Activated CD8-positive, alpha-beta memory T cell treated with anti-CD3 and anti-CD28 coated beads, Interleukin-2, amount 50 U/mL, for 4 hours (primary cell): ENCODE data around the gene ARMH3.
A peak's percentile ranks its signal among the peaks of the same experiment; 100 is the strongest.

Experiments used
- DNase-seq: peaks from one replicate; pipeline ENCODE4 v3.0.0-alpha.2; 2020

ARMH3 gene

DNA sequence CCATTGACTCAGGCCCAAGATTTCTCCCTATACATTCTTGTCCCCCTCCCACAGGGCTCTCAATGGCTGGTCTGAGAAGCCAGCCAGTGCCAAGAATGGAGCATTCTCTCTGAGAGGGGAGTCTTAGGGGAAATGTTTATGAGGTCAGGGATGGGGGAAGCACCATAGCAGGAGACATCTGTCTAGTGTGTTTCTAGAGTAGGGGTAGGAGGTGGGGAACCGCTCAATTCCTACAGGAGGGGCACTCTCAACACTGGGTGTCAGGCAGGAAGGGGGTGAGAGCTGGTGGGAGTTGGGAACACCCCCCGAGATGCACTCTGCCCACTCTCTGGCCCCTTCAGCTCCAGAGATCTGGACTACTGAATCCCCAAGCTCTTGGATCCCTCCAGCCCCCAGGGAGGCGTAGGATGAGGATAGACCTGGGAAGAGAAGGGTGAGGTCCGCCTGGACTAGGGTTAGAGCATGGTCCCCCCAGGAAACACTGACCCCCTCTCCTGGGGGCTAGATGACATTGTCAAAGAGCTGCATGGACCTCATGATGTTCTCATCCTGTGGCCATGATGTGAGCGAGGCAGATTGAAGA, 229.0 kb downstream of the ARMH3 start:
- DNase-seq, result no peak

DNA sequence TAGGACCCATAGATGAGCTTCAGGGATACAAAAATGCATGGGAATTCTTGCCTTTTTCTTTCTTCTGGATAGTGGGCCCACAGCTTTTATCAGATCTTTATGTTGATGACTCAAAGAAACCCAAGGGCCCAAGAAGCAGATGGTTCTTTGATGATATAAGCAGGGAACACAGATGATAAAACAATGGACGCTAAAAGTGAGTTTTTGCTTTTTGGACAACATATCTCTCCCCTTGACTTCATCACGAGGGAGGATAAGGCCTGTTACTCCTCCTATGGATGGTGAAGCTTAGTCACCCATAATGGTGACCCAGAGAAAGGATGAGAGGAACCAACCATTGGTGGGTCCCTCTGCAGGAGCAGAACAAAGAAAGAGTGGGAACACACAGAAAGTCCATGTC, 231.2 kb downstream of the ARMH3 start:
- DNase-seq, result no peak

DNA sequence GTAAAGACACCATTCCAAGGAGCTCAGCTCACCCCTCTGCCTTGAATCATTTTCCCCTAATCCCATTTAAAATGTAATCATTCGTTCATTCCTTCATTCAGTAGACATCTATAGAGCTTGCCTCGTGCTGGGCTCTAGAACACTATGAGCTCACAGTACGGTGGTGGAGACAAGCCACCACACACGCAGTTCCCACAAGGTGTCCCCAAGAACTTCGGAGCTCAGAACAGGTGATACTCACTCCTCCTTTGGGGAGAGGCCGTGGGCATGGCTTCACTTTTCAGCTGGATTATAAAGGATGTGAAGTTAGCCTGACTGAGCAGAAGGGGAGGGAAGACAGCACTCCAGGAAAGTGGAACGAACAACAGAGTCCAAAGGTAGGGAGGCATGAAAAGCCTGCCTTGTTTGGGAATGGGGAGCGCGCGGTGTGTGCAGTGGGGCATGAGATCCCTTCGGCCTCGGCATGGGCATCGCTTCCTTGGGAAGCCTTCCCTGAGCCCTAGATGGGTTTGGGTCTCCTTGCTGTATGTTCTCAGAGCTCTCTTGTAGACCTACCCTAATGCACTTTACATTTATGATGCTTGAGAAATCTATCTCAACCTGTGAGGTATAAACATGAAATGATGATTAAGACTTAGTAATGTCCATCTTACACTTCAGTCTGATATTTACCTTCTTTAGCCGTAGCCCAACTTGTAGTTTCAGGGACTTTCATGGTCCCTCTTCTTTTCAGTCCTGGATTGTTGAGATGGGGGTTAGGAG, 236.9 kb downstream of the ARMH3 start:
- DNase-seq, result no peak

DNA sequence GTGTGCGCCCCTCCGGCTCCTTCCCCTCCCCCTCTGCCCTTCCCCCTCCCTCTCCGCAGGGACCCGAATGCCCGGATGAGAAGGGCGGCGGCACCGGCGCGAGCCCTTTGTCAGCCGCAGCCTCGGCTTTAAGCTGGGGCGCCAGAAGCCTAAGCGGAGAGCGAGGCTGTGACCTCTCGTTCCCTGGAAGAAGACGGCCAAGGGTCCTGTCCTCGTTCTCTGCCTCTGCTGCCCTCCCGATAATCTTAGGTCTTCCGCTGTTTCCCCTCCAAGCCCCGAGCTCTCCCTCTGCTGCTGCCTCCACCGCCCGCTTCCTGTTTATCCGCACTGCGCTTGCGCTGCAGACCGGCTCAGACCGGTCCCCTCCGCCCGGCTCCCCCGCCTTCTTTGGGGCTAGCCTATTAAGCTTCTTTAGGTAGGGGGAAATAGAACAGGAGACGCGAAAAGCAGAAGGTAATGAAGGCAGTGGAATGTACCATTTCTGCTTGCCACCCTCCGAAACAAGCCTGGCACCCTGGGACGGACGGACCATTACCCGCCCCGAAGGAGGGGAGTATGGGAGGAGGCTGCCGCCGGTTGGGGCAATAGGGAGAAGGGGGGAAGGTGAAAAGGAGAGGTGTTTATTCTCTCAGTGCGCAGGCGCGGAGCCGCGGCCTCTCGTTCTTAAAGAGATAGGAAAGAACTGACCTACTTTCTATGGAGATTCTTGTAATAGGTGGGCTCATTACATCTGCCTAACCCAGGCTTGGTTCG, 237.7 kb downstream of the ARMH3 start, which contains the start of gene OGA:
Gene OGA (minus strand): TSS at position 326 of the 753 bp plus-strand sequence. CDS start 422 bp downstream, outside the sequence.
- DNase-seq, result peak; percentile 94

DNA sequence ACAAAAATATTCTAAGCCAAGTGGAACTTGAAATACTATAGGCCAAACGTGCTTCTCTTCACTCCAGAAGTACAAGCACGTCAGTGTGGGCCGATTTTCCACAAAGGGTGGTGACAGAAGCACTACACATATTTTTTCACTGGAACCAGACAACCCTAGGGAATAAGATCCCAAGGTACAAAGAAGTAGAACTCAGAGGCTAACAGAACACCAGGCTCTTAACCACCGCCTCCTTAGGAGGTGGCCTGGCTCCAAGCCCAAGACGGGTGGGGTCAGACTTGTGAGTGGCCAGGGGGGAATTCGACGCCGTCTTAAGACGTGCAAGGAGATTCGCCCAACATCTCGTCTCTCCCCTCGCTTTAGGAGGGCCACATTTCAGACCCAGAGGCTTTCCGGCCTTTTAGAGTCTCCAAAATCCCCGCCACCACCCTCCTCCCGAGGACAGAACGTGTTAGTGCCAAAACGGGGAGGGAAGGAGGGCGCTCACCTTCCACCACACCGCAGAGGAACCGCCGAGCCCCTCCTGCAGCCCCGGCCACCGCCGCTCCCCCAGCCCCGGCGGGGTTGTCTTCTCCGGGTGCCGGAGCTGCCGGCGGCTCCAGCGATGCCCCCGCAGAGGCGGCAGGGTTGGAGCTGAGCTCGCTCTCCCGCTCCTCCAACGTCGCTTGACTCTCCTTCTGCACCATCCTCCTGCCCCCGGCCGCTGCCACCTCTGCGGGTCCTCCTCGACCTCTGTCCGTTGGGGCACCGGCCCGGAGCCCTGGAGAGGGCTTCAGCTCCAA, 238.4 kb downstream of the ARMH3 start:
- peak; percentile 27 for DNase-seq

DNA sequence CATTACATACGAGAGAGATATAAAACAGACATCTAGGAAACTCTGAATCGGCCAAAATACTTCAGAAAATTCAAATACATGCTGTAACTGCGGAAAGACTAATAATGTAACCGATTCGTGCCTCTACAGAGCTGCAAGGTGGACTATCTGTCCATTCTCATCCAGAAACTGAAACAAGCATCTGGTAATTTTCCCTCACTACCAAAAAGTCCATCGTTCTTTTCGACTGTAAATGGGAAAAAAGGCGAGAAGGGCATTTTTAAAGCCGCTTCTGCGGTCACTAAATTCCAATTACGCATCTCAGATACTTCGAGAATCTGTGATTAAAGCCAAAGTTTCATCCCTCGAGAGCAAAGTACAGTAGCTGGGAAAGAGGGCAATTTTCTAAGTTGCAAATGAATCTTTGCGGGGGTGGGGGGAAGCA, 239.0 kb downstream of the ARMH3 start:
- DNase-seq, result no peak

DNA sequence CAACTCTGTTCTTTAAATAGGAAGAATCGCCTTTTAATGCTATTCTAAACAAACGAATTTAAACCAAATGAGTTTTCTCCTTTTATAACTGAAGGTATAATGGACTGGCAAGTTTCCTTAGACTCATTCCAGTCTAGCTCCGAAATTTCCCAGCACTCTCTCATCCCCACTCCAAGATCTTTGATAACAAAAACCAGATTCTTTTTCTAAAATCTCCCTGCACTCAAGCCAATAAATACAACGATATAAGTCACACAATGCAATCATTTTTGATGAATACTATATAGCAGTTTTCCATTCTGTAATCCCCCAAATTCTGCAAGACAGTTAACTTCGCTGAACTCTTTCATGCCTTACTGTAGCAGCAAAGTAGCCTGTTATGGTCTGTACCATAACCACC, 239.6 kb downstream of the ARMH3 start:
- no peak for DNase-seq

DNA sequence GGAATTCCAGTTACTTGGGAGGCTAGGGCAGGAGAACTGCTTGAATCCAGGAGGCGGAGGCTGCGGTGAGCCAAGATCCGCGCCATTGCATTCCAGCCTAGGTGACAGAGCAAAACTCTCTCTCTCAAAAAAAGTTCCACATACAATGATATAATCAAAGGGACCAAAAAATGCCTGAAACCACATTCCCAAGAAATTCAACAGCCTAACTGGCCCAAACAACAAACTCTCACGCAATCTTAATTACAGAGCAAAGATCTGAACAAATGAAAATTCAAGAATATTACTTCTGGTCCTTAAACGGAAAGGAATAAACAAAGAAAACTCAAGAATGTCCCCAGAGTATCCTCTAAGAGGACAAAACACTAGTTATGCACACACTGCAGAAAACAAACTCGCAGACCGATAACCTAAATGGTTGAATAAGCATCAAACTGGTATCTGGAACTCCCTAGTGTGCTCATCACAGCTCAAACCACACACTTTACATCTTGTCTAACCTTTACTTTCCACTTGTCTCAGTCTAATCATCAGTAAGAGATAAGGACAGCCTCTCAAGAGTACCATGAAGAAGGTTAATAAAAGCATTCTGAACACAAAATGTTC, 241.4 kb downstream of the ARMH3 start:
- no peak for DNase-seq

DNA sequence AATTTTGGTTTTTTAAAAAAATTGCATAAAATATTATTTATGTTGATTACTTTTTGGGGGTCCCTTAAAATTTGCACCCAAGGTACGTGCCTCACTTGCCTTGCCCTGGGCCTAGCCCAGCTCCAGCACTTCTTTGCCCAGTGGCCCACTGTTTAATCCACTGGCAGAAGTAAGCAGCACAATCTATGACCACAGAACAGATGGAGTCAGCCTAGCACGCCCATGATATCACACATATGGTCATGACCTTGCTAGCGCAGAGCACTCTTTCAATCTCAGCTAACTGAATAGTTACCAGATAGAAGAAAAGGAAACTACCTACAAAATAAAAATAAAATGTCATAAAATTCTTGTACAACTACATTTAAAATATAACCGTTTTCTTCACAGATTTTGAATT, 243.4 kb downstream of the ARMH3 start:
- no peak for DNase-seq

DNA sequence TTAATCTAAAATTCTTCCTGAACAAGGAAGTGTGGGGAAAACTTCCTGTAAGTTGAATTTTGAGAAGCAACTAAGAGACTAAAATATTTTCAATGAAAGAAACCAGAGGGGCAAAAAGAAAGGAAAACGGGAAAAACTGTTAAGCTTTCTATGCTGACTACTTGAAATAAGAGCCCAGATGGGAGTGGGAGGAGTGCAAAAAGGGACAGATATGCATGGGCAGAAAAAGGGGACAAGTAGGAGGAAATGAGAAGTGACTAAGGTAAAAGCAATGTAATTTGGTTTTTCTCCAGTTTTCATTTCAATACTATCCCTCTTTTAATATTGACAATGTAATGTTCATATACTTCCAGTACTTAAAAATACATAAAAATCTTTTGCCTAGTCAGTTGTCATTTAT, 248.8 kb downstream of the ARMH3 start:
- no peak for DNase-seq

DNA sequence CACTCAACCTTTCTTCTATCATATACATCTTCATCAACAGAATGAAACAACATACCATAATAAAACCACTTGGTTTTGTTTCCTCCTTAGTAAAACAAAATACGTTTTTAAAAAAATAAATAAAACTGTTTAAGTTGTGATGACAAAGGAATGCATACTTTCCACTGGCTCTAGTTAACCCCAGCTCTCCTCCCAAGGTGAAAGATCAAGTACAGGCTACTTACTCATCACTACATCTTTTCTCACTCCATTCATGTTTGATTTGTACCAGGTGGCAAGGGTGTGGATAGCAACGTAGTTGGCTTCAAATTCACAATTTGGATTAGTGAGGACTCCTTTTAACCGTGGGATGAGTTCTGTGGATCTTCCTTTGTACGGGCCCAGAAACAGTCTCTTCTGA, 252.5 kb downstream of the ARMH3 start:
- DNase-seq, result no peak

DNA sequence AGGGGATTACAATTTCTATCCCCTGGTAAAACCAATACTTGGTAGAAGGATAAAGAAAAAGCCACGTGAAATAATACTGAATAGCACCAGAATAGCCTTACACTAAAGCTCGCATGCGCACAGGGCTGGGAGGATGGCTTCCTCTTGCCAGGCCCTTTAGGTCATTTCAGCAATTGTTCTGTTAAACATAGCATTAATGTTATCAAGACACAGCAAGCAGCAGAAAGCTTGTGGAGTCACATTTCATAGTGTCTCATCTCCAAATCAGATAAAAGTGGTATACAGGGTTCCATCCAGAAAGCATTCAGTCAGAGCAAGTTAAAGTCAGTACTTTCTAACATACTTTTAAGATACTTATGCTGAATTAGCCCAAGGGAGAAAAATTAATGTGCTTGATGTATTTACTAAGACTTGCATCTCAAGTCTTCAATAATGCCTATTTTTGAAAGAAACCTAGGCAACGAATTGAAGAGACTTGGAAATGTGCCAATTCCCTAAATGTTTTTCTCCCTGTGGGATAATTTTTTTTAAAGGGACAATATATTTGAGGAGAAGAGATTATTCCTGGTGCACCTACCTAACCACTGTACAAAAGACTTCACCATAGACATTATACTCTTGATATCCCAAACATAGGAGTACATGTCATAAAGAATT, 258.4 kb downstream of the ARMH3 start:
- no peak for DNase-seq
